ENCODE results near the gene CADM1. TPM values are rescaled to one million over a fixed set of nuclear protein-coding genes. Genes with fewer than 3 reads are reported as not detected.

The CADM1 gene
- total and polyA plus RNA-seq, 9 of the 15 experiments (the other 6 are each of a cell fraction or from before 2014, with no cell fraction given), result 0.42 TPM; not detected in 8

DNA sequence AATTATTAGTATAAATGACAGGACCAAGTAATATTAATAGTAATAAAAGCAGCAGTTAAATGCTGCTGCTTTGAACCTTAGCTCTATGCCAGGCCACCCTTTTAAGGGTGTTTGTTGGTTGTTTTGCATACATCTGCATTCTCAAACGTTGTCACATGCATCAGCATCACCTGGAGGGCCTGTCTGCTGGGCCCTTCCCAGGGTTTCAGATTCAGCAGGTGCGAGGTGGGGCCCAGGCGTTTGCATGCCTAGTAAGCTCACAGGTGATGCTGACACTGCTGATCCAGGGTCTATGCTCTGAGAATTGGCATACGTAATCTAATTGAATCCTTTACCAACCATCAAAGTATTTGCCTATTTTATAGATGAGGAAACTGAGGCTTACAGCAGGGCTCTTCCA, 246.5 kb downstream of the CADM1 start:
- ChIA-PET POLR2A (no interaction called here), CTCF (ENCODE audit: low intra/inter-chr PET ratio) (interaction anchor here (0.7 kb wide), 1 partner anchor 201 kb away, joined by 3 read pairs; no protein-coding TSS in a partner anchor)
- no peak for FAIRE-seq
- H3K36me3 ChIP-seq (ENCODE audit: control insufficient read depth, insufficient read depth, low read length), result no peaks in the 10 kb centered on the region
- BruUV-seq (replicated peaks), result no TSS peak
- H4K20me1 ChIP-seq (replicated peaks; ENCODE audit: control insufficient read depth, insufficient read depth, low read length), result no peaks in the 10 kb centered on the region
- H3K9me3 ChIP-seq (replicated peaks; ENCODE audit: control insufficient read depth, insufficient read depth, low read depth, low read length), result no peaks in the 10 kb centered on the region
- no peak overlapping the region for H3K4me3 ChIP-seq
- intact Hi-C loops (cut with micrococcal nuclease) (no loop called here), in situ Hi-C loops (cut with MboI) (no loop called here)
- no peak overlapping the region for H2AFZ ChIP-seq (ENCODE audit: low read depth, low read length)
- no peak overlapping the region for H3K4me2 ChIP-seq (ENCODE audit: insufficient read depth, low read length)
- no peak overlapping the region for H3K27ac ChIP-seq (ENCODE audit: extremely low read depth, low read depth, low read length)
- no peak for DNase-seq (ENCODE audit: extremely low read depth in 1 of 4, low spot score in 3 of 4)
- 0% methylated on average over 4 of the region's 4 CpGs for WGBS (ENCODE audit: insufficient coverage, low coverage, missing lambda C conversion rate)
- no peak for ATAC-seq
- H3K9ac ChIP-seq (ENCODE audit: insufficient read depth in 1 of 2, low read depth in 2 of 2, low read length in 2 of 2), result no peak overlapping the region
- H3K9me1 ChIP-seq (ENCODE audit: control insufficient read depth, insufficient read depth, low read length), result no peaks in the 10 kb centered on the region
- no peaks in the 10 kb centered on the region for H3K79me2 ChIP-seq (ENCODE audit: control insufficient read depth, insufficient read depth, low read length)
- TF ChIP-seq NCOA4 (IDR thresholded peaks at IDR 0.05; ENCODE audit: partially characterized antibody) (no peak), GATAD2B (IDR thresholded peaks at IDR 0.05; ENCODE audit: borderline replicate concordance) (no peak), BRF1 (IDR thresholded peaks at IDR 0.05; ENCODE audit: borderline replicate concordance, extremely low read depth, insufficient read length) (no peak)
- no peaks in the 10 kb centered on the region for H3K27me3 ChIP-seq (ENCODE audit: control insufficient read depth in 2 of 2, insufficient read depth in 2 of 2, low read length in 2 of 2)
- no peaks in the 10 kb centered on the region for H3K4me1 ChIP-seq (replicated peaks in 1 of 2; ENCODE audit: control insufficient read depth in 2 of 2, insufficient read depth in 2 of 2, low read length in 2 of 2)

DNA sequence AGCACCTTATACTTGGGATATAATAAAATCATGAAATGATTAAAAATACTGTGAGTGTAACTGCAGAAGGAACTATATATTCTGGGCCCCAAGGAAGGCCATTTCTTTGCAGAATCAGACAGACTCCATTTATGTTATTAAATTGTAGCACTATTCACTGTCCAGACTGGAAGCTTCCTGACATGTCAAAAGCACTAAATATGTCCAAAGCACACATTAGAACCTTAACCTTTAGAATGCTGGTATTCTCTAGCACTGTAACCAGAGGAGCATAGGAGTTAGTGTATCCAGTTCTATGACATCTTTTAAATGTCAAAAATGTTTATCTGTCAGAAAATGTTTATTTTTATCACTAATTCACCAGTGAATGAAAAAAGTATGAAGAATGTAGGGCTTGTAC, 246.9 kb downstream of the CADM1 start:
- BruUV-seq (replicated peaks), result no TSS peak
- TF ChIP-seq, protein P1, sequence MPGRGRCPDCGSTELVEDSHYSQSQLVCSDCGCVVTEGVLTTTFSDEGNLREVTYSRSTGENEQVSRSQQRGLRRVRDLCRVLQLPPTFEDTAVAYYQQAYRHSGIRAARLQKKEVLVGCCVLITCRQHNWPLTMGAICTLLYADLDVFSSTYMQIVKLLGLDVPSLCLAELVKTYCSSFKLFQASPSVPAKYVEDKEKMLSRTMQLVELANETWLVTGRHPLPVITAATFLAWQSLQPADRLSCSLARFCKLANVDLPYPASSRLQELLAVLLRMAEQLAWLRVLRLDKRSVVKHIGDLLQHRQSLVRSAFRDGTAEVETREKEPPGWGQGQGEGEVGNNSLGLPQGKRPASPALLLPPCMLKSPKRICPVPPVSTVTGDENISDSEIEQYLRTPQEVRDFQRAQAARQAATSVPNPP (IDR thresholded peaks at IDR 0.05; ENCODE audit: borderline replicate concordance, insufficient read depth, insufficient read length), result no peak
- TF ChIP-seq DDX20 (tag; IDR thresholded peaks at IDR 0.05; ENCODE audit: low read depth) (no peak), ASH1L (IDR thresholded peaks at IDR 0.05; ENCODE audit: borderline replicate concordance, low read depth, partially characterized antibody) (no peak), ZNF699 (CRISPR knock-in tag; IDR thresholded peaks at IDR 0.05; ENCODE audit: insufficient replicate concordance) (no peak), PTBP1 (IDR thresholded peaks at IDR 0.05; ENCODE audit: low read depth, low read length) (no peak)
- TF ChIP-seq, protein P2, sequence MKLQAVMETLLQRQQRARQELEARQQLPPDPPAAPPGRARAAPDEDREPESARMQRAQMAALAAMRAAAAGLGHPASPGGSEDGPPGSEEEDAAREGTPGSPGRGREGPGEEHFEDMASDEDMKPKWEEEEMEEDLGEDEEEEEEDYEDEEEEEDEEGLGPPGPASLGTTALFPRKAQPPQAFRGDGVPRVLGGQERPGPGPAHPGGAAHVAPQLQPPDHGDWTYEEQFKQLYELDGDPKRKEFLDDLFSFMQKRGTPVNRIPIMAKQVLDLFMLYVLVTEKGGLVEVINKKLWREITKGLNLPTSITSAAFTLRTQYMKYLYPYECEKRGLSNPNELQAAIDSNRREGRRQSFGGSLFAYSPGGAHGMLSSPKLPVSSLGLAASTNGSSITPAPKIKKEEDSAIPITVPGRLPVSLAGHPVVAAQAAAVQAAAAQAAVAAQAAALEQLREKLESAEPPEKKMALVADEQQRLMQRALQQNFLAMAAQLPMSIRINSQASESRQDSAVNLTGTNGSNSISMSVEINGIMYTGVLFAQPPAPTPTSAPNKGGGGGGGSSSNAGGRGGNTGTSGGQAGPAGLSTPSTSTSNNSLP (IDR thresholded peaks at IDR 0.05; ENCODE audit: borderline replicate concordance, low read depth, low read length), result no peak
- TF ChIP-seq, protein P3, sequence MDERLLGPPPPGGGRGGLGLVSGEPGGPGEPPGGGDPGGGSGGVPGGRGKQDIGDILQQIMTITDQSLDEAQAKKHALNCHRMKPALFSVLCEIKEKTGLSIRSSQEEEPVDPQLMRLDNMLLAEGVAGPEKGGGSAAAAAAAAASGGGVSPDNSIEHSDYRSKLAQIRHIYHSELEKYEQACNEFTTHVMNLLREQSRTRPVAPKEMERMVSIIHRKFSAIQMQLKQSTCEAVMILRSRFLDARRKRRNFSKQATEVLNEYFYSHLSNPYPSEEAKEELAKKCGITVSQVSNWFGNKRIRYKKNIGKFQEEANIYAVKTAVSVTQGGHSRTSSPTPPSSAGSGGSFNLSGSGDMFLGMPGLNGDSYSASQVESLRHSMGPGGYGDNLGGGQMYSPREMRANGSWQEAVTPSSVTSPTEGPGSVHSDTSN (CRISPR knock-in tag; IDR thresholded peaks at IDR 0.05; ENCODE audit: low read depth), result no peak
- TF ChIP-seq, protein P3 (tag; conservative IDR thresholded peaks at IDR 0.05; ENCODE audit: low read depth), result no peak

More for the DNA sequence above, 246.9 kb downstream of the CADM1 start:
- POLR2A ChIA-PET, result no interaction called here
- H3K36me3 ChIP-seq (ENCODE audit: control insufficient read depth, insufficient read depth, low read length), result no peaks in the 10 kb centered on the region
- ATAC-seq (no peak), DNase-seq (ENCODE audit: extremely low read depth in 1 of 4, low spot score in 3 of 4) (no peak), FAIRE-seq (no peak)
- no peak overlapping the region for H3K27ac ChIP-seq (ENCODE audit: extremely low read depth, low read depth, low read length)
- H2AFZ ChIP-seq (ENCODE audit: low read depth, low read length), result no peak overlapping the region
- no peaks in the 10 kb centered on the region for H3K79me2 ChIP-seq (ENCODE audit: control insufficient read depth, insufficient read depth, low read length)
- no peaks in the 10 kb centered on the region for H3K9me3 ChIP-seq (replicated peaks; ENCODE audit: control insufficient read depth, insufficient read depth, low read depth, low read length)
- in situ Hi-C loops (cut with MboI), result no loop called here
- no peaks in the 10 kb centered on the region for H3K4me1 ChIP-seq (replicated peaks in 1 of 2; ENCODE audit: control insufficient read depth in 2 of 2, insufficient read depth in 2 of 2, low read length in 2 of 2)
- no peaks in the 10 kb centered on the region for H3K9me1 ChIP-seq (ENCODE audit: control insufficient read depth, insufficient read depth, low read length)
- H3K27me3 ChIP-seq (ENCODE audit: control insufficient read depth in 2 of 2, insufficient read depth in 2 of 2, low read length in 2 of 2), result no peaks in the 10 kb centered on the region
- intact Hi-C loops (cut with micrococcal nuclease), result no loop called here
- no peaks in the 10 kb centered on the region for H4K20me1 ChIP-seq (replicated peaks; ENCODE audit: control insufficient read depth, insufficient read depth, low read length)
- no peak overlapping the region for H3K4me2 ChIP-seq (ENCODE audit: insufficient read depth, low read length)
- no peak overlapping the region for H3K4me3 ChIP-seq
- no peak overlapping the region for H3K9ac ChIP-seq (ENCODE audit: insufficient read depth in 1 of 2, low read depth in 2 of 2, low read length in 2 of 2)
- CTCF ChIA-PET (ENCODE audit: low intra/inter-chr PET ratio), result no interaction called here

Data from K562 (cell line).